H1 (cell line): ENCODE measurements around the gene POU6F2. TPM values are rescaled to one million over a fixed set of nuclear protein-coding genes. Genes with fewer than 3 reads are reported as not detected.

Experiments
- CHD2 ChIP-seq: IDR thresholded peaks from 2 replicates; pipeline ENCODE4 v1.6.1; 2012; ENCODE audit warnings: low read length, improper control_type of control experiment
- POLR2A ChIP-seq, 2 experiments: IDR thresholded peaks; 1 replicate in 1 of 2; 2 replicates in 1 of 2; pipeline ENCODE4 v1.6.1; 2011; ENCODE audit warnings: low read depth in 2 of 2, low read length in 2 of 2, mild to moderate bottlenecking in 2 of 2; ENCODE audit errors: control extremely low read depth in 1 of 2
- SP4 ChIP-seq: IDR thresholded peaks from 2 replicates; pipeline ENCODE4 v1.6.1; 2012; ENCODE audit warnings: low read length, inconsistent platforms
- polyA plus RNA-seq, 7 experiments: library from polyadenylated mRNA; depleted of rRNA in 3 of 7; stranded (reverse) in 5 of 7; unstranded in 2 of 7; fragments of >200 nt in 5 of 7; fragments of 200-250 nt in 2 of 7; gene quantifications; 1 replicate in 5 of 7; 2 replicates in 1 of 7; 4 replicates in 1 of 7; pipeline versions ENCODE4 v1.2.1 to v1.2.3, GENCODE V29; 2011 to 2013; ENCODE audit warnings: missing spikeins in 2 of 7, mixed read lengths in 2 of 7
- total RNA-seq: library from RNA; stranded (reverse); fragmentation: NEBNext Ultra II Directional; extraction: Animal tissue kit (Norgen Biotek cat#: 25700); gene quantifications from 2 replicates; pipeline ENCODE4 v1.2.1, GENCODE V29; 2021

Gene POU6F2
- total and polyA plus RNA-seq, 2 of the 8 experiments (the other 6 are each of a cell fraction or from before 2014, with no cell fraction given): 1.1 to 2.0 TPM

- no peak for TF ChIP-seq CHD2
- TF ChIP-seq SP4: no peak
- no peak for TF ChIP-seq POLR2A (IDR thresholded peaks at IDR 0.05; ENCODE audit: control extremely low read depth in 1 of 2, low read depth in 2 of 2, low read length in 2 of 2)
These were observed 107.5 kb downstream of the POU6F2 start (continued) for GRCh38 chr7:39085189-39085588.
